ENCODE results near the gene AGMO. TPM values are rescaled to one million over a fixed set of nuclear protein-coding genes. Genes with fewer than 3 reads are reported as not detected.

AGMO gene
- total and polyA plus RNA-seq, 10 of the 15 experiments (the other 5 are each of a cell fraction or from before 2014, with no cell fraction given) = 0.11 to 0.29 TPM; not detected in 8

GRCh38 chr7:15567652-15568051 lies 5.8 kb upstream of the AGMO start:
- Histone ChIP-seq H2AFZ (ENCODE audit: control insufficient read depth, low read depth, low read length) (no peak overlapping the region), H3K27ac (ENCODE audit: control insufficient read depth, insufficient read depth) (no peak overlapping the region), H3K9me3 (replicated peaks; ENCODE audit: control insufficient read depth, insufficient read depth, low read length) (no peaks in the 10 kb centered on the region), H3K27me3 (replicated peaks in 1 of 2; ENCODE audit: control insufficient read depth in 2 of 2, insufficient read depth in 2 of 2, low read length in 1 of 2) (no peaks in the 10 kb centered on the region), H3K4me2 (ENCODE audit: control insufficient read depth, insufficient read depth) (no peak overlapping the region), H4K20me1 (ENCODE audit: control insufficient read depth, insufficient read depth) (no peaks in the 10 kb centered on the region), H3K4me3 (no peak overlapping the region), H3K9ac (ENCODE audit: control insufficient read depth, insufficient read depth, low read length) (no peak overlapping the region), H3K4me1 (ENCODE audit: control insufficient read depth, insufficient read depth, low read length) (no peaks in the 10 kb centered on the region), H3K79me2 (ENCODE audit: control insufficient read depth, insufficient read depth, low read length) (no peaks in the 10 kb centered on the region), H3K36me3 (ENCODE audit: control insufficient read depth in 2 of 2, insufficient read depth in 2 of 2, low read length in 1 of 2) (no peaks in the 10 kb centered on the region)
- RAD21 ChIA-PET (ENCODE audit: unreplicated experiment) = interaction anchor here (1.0 kb wide), 1 partner anchor 13 kb away, joined by 3 read pairs; no protein-coding TSS in a partner anchor
- DNase-seq (ENCODE audit: low read depth, low spot score) = no peak
- SMC1A ChIA-PET (ENCODE audit: uncharacterized antibody, unreplicated experiment) = interaction anchor here (0.7 to 1.7 kb wide), 6 partner anchors 9 to 153 kb away, joined by 3 to 10 read pairs (median 3); no protein-coding TSS in a partner anchor
- no peak for ATAC-seq
- WGBS (ENCODE audit: insufficient coverage, insufficient replicate concordance, low lambda C conversion rate, missing lambda C conversion rate) = 3% methylated on average over 2 of the region's 2 CpGs
- no peak for FAIRE-seq
- TF ChIP-seq HDAC6 (IDR thresholded peaks at IDR 0.05; ENCODE audit: unreplicated experiment) = no peak
- TF ChIP-seq BCLAF1 (IDR thresholded peaks at IDR 0.05) = no peak
- TF ChIP-seq KDM1A (IDR thresholded peaks at IDR 0.05; ENCODE audit: borderline replicate concordance) = no peak
- no peak for TF ChIP-seq MTA2 (IDR thresholded peaks at IDR 0.05; ENCODE audit: low read depth)
- no peak for TF ChIP-seq ETV6 (conservative IDR thresholded peaks at IDR 0.05 in 1 of 2, IDR thresholded peaks at IDR 0.05 in 1 of 2; ENCODE audit: borderline replicate concordance in 1 of 2, low read depth in 1 of 2)
- no peak for TF ChIP-seq EGR1 (IDR thresholded peaks at IDR 0.05; ENCODE audit: borderline replicate concordance in 1 of 2, low read depth in 2 of 2, low read length in 2 of 2)
- no peak for TF ChIP-seq POLR2A (IDR thresholded peaks at IDR 0.05; ENCODE audit: low read depth, low read length)
- TF ChIP-seq RAD21 (IDR thresholded peaks at IDR 0.05; ENCODE audit: insufficient read depth, low read depth, low read length) = no peak
- TF ChIP-seq PAX5 (IDR thresholded peaks at IDR 0.05; ENCODE audit: borderline replicate concordance, low read depth, low read length) = no peak
- no peak for TF ChIP-seq CREB1 (IDR thresholded peaks at IDR 0.05; ENCODE audit: low read depth)
- TF ChIP-seq ZNF384 (IDR thresholded peaks at IDR 0.05; ENCODE audit: borderline replicate concordance, low read depth, low read length) = no peak
- TF ChIP-seq CBX5 (IDR thresholded peaks at IDR 0.05; ENCODE audit: low read depth) = no peak
- TF ChIP-seq YBX1 (IDR thresholded peaks at IDR 0.05) = no peak
- TF ChIP-seq GABPA (IDR thresholded peaks at IDR 0.05; ENCODE audit: low read depth) = no peak
- TF ChIP-seq REST (IDR thresholded peaks at IDR 0.05; ENCODE audit: low read depth, low read length) = no peak
- no peak for TF ChIP-seq STAT1 (conservative IDR thresholded peaks at IDR 0.05)
- no peak for TF ChIP-seq KAT2A (conservative IDR thresholded peaks at IDR 0.05; ENCODE audit: control insufficient read depth, low read depth, low read length)
- TF ChIP-seq JUNB (IDR thresholded peaks at IDR 0.05) = no peak
- TF ChIP-seq FOXK2 (IDR thresholded peaks at IDR 0.05) = no peak
- no peak for TF ChIP-seq NFYA (IDR thresholded peaks at IDR 0.05; ENCODE audit: borderline replicate concordance, low read depth, low read length)
- CTCF ChIA-PET = interaction anchor here (1.0 kb wide), 1 partner anchor 153 kb away, joined by 3 read pairs; no protein-coding TSS in a partner anchor
- POLR2A ChIA-PET = interaction anchor here (1.1 kb wide), 1 partner anchor 50 kb away, joined by 6 read pairs; no protein-coding TSS in a partner anchor
- intact Hi-C loops (cut with micrococcal nuclease; ENCODE audit: unreplicated experiment) (no loop called here), in situ Hi-C loops (cut with MboI) (no loop called here)
- no TSS peak for BruUV-seq (replicated peaks)

Data from GM12878 (cell line).